Gastroesophageal sphincter (tissue), 3 donors: Measurements from ENCODE around the gene GALNT2.

Experiments used
- EP300 ChIP-seq: sonication (generic); formaldehyde crosslinking; IDR thresholded peaks from one replicate; pipeline ENCODE4 v1.6.1; 2017; ENCODE audit warnings: antibody characterized with exemption, mild to moderate bottlenecking
- POLR2A ChIP-seq, 2 donors: fragments of 450-650 bp; IDR thresholded peaks; one replicate each; pipeline ENCODE4 v1.6.1; 2017; ENCODE audit warnings: antibody characterized with exemption in 2 of 2, mild to moderate bottlenecking in 2 of 2, moderate library complexity in 1 of 2
- POLR2AphosphoS5 ChIP-seq: sonication (generic); formaldehyde crosslinking; IDR thresholded peaks from one replicate; pipeline ENCODE4 v1.6.1; 2017; ENCODE audit warnings: antibody characterized with exemption
- TF ChIP-seq, protein P1 (sequence below), 4 experiments: fragments of 200-600 bp in 2 of 4; fragments of 450-650 bp in 2 of 4; sonication (generic) in 1 of 4; IDR thresholded peaks; one replicate each; pipeline ENCODE4 v1.5.1; 2017 to 2019; ENCODE audit warnings: antibody characterized with exemption in 4 of 4, mild to moderate bottlenecking in 2 of 4, moderate library complexity in 2 of 4

DNA sequence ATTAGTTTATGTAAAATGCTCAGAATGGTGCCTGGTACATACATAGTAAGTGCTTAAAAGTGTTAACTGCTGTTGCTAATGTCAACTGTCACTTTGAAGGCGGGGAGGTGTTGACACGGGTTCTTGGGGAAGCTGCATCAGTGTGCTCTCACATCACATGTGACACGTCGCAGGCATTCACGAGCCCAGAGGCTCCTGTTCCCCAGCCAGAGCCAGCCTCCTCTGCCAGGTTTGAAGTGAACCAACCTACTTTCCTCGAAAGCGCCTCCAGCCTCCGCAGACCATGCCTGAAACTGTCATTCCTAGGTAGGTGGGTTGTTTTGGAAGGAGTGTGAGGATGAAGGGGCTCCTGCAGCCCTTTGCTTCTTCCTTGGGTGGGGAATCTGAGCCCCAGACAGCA is 13.8 kb downstream of the GALNT2 start:
- TF ChIP-seq, protein P1, sequence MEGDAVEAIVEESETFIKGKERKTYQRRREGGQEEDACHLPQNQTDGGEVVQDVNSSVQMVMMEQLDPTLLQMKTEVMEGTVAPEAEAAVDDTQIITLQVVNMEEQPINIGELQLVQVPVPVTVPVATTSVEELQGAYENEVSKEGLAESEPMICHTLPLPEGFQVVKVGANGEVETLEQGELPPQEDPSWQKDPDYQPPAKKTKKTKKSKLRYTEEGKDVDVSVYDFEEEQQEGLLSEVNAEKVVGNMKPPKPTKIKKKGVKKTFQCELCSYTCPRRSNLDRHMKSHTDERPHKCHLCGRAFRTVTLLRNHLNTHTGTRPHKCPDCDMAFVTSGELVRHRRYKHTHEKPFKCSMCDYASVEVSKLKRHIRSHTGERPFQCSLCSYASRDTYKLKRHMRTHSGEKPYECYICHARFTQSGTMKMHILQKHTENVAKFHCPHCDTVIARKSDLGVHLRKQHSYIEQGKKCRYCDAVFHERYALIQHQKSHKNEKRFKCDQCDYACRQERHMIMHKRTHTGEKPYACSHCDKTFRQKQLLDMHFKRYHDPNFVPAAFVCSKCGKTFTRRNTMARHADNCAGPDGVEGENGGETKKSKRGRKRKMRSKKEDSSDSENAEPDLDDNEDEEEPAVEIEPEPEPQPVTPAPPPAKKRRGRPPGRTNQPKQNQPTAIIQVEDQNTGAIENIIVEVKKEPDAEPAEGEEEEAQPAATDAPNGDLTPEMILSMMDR (IDR thresholded peaks at IDR 0.05) = no peak
- no peak for TF ChIP-seq POLR2AphosphoS5
- no peak for TF ChIP-seq EP300
- TF ChIP-seq POLR2A (IDR thresholded peaks at IDR 0.05) = no peak
